Panc1 (cell line): ENCODE data around the gene STPG4. TPM values are rescaled to one million over a fixed set of nuclear protein-coding genes. Genes with fewer than 3 reads are reported as not detected.

ENCODE experiments used
- ATAC-seq: fragments of 200-7000 bp; cut with Tn5 transposase; 2 replicates; pipeline ENCODE4 v1.9.1; 2020; ENCODE audit warnings: mild to moderate bottlenecking, moderate library complexity
- BruUV-seq: library from RNA; stranded (reverse); fragments of 400-500 nt; replicated peaks from 2 replicates; lab custom pipeline; 2021; lab: Mats Ljungman, UMichigan
- CTCF ChIA-PET: fragments of 300-600 bp; sonication (Branson Sonifier 250); formaldehyde crosslinking; loops from one replicate; lab custom pipeline; 2022; ENCODE audit warnings: antibody characterized with exemption; lab: Charles Lee
- POLR2A ChIA-PET: fragments of 300-600 bp; sonication (Branson Sonifier 250); formaldehyde crosslinking; loops from one replicate; lab custom pipeline; 2022; ENCODE audit warnings: antibody characterized with exemption; lab: Charles Lee
- DNase-seq: peaks from one replicate; pipeline ENCODE4 v3.0.0-alpha.2; 2010; ENCODE audit warnings: low read depth, low spot score
- H3K27ac ChIP-seq: 2 replicates; pipeline ENCODE4 v1.5.1; 2011; ENCODE audit warnings: mild to moderate bottlenecking, low read length, inconsistent platforms
- H3K27me3 ChIP-seq: fragments of 200-500 bp; sonication (Bioruptor generic); 2 replicates; pipeline ENCODE4 v1.6.0; 2014; ENCODE audit warnings: low read length, inconsistent platforms; ENCODE audit not compliant: control insufficient read depth, insufficient read depth
- H3K36me3 ChIP-seq: fragments of 200-500 bp; sonication (Bioruptor generic); 2 replicates; pipeline ENCODE4 v1.5.1; 2014; ENCODE audit warnings: inconsistent platforms, mild to moderate bottlenecking, low read length, moderate library complexity; ENCODE audit not compliant: control insufficient read depth, insufficient read depth
- H3K4me1 ChIP-seq: 2 replicates; pipeline ENCODE4 v1.5.1; 2011; ENCODE audit warnings: inconsistent platforms, mild to moderate bottlenecking, low read length, moderate library complexity; ENCODE audit not compliant: control insufficient read depth, insufficient read depth
- H3K4me3 ChIP-seq, 2 experiments: 2 replicates each; pipeline ENCODE4 v1.5.1; 2011 to 2012; ENCODE audit warnings: low read depth in 2 of 2, low read length in 2 of 2, mild to moderate bottlenecking in 2 of 2, inconsistent platforms in 1 of 2, moderate library complexity in 1 of 2
- H3K9me3 ChIP-seq: fragments of 200-500 bp; sonication (Bioruptor generic); 2 replicates; pipeline ENCODE4 v1.5.1; 2014; ENCODE audit warnings: low read depth, mild to moderate bottlenecking, inconsistent platforms, low read length, moderate library complexity; ENCODE audit not compliant: control insufficient read depth, insufficient read depth
- CTCF ChIP-seq: fragments of 450-650 bp; IDR thresholded peaks from 2 replicates; pipeline ENCODE4 v1.5.1; 2017; ENCODE audit warnings: mild to moderate bottlenecking
- POLR2AphosphoS5 ChIP-seq: IDR thresholded peaks from 2 replicates; pipeline ENCODE4 v1.6.1; 2012; ENCODE audit warnings: mild to moderate bottlenecking, low read depth, low read length, moderate library complexity
- SIN3A ChIP-seq: IDR thresholded peaks from 2 replicates; pipeline ENCODE4 v1.6.1; 2012; ENCODE audit warnings: low read depth, mild to moderate bottlenecking, low read length, moderate library complexity, borderline replicate concordance; ENCODE audit not compliant: insufficient read depth
- TCF7L2 ChIP-seq: IDR thresholded peaks from 2 replicates; pipeline ENCODE4 v1.6.1; 2011; ENCODE audit warnings: mild to moderate bottlenecking, low read depth, low read length, inconsistent platforms
- in situ Hi-C: cut with HindIII; loops from 2 replicates; pipeline ENCODE4 v1.10.0; 2016; ENCODE audit warnings: low sequenced_read_pairs, low pct_unique_long_range_greater_than_20kb
- intact Hi-C: fragments of 100-400 bp; cut with micrococcal nuclease; formaldehyde crosslinking; loops from one replicate; pipeline ENCODE4 v1.10.0; 2022; ENCODE audit not compliant: unreplicated experiment
- total RNA-seq: library from RNA; stranded (reverse); gene quantifications from one replicate; pipeline ENCODE4 v1.2.1, GENCODE V29; 2021; ENCODE audit not compliant: unreplicated experiment
- TF ChIP-seq, protein P1 (sequence below), 2 experiments: IDR thresholded peaks; 2 replicates each; pipeline ENCODE4 v1.6.1; 2011 to 2012; ENCODE audit warnings: low read depth in 2 of 2, control low read depth in 1 of 2, low read length in 1 of 2, mild to moderate bottlenecking in 1 of 2, moderate library complexity in 1 of 2; ENCODE audit not compliant: insufficient read depth in 1 of 2

The STPG4 gene
- total RNA-seq, 1 experiment from 2014 or later = 0.36 TPM

DNA sequence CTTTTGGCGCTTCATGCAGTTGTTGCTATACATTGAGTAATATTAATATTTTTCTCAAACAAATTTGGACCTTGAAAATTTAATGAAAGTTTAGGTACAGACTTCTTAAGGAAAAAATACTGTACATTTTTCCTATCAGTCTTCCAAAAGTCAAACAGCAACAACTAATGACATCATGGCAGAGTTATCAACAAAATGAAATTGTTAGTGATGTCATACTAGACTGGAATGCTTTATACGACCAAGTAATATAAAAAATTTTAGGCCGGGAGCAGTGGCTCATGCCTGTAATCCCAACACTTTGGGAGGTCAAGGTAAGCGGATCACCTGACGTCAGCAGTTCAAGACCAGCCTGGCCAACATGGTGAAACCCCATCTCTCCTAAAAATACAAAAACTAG lies 12.0 kb upstream of the STPG4 start:
- no TSS peak for BruUV-seq
- CTCF ChIA-PET = no interaction called here
- Histone ChIP-seq H3K4me3 (no peak overlapping the region), H3K36me3 (peaks cover 66% of the 10 kb centered on the region), H3K4me1 (peaks cover 44% of the 10 kb centered on the region), H3K27ac (no peak overlapping the region), H3K27me3 (no peaks in the 10 kb centered on the region), H3K9me3 (no peaks in the 10 kb centered on the region)
- ATAC-seq = no peak
- intact Hi-C loops (no loop called here), in situ Hi-C loops (no loop called here)
- no peak for DNase-seq
- no peak for TF ChIP-seq POLR2AphosphoS5
- no peak for TF ChIP-seq TCF7L2
- no peak for TF ChIP-seq CTCF
- no peak for TF ChIP-seq SIN3A
- TF ChIP-seq, protein P1, sequence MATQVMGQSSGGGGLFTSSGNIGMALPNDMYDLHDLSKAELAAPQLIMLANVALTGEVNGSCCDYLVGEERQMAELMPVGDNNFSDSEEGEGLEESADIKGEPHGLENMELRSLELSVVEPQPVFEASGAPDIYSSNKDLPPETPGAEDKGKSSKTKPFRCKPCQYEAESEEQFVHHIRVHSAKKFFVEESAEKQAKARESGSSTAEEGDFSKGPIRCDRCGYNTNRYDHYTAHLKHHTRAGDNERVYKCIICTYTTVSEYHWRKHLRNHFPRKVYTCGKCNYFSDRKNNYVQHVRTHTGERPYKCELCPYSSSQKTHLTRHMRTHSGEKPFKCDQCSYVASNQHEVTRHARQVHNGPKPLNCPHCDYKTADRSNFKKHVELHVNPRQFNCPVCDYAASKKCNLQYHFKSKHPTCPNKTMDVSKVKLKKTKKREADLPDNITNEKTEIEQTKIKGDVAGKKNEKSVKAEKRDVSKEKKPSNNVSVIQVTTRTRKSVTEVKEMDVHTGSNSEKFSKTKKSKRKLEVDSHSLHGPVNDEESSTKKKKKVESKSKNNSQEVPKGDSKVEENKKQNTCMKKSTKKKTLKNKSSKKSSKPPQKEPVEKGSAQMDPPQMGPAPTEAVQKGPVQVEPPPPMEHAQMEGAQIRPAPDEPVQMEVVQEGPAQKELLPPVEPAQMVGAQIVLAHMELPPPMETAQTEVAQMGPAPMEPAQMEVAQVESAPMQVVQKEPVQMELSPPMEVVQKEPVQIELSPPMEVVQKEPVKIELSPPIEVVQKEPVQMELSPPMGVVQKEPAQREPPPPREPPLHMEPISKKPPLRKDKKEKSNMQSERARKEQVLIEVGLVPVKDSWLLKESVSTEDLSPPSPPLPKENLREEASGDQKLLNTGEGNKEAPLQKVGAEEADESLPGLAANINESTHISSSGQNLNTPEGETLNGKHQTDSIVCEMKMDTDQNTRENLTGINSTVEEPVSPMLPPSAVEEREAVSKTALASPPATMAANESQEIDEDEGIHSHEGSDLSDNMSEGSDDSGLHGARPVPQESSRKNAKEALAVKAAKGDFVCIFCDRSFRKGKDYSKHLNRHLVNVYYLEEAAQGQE (IDR thresholded peaks at IDR 0.05; ENCODE audit: insufficient read depth in 1 of 2, low read depth in 2 of 2, low read length in 1 of 2) = no peak
- POLR2A ChIA-PET = interaction anchor here (0.6 kb wide), 2 partner anchors 301 to 505 kb away, joined by 8 to 11 read pairs; no protein-coding TSS in a partner anchor

- TF ChIP-seq TCF7L2 (no peak), POLR2AphosphoS5 (peak; percentile 38; the same call in 1 of the 2 replicates)
- H3K27ac ChIP-seq = no peak overlapping the region
- no peak overlapping the region for H3K4me3 ChIP-seq
- DNase-seq (no peak), ATAC-seq (0 out of 2 replicates have a peak, but pooled peaks have one; percentile 5)
- intact Hi-C loops (no loop called here), in situ Hi-C loops (no loop called here)
- H3K4me1 ChIP-seq = peaks cover 27% of the 10 kb centered on the region
- H3K27me3 ChIP-seq = no peaks in the 10 kb centered on the region
- peaks cover 70% of the 10 kb centered on the region for H3K36me3 ChIP-seq
- ChIA-PET POLR2A (no interaction called here), CTCF (interaction anchor here (0.7 kb wide), 1 partner anchor 29 kb away, joined by 4 read pairs; no protein-coding TSS in a partner anchor)
- TSS peak; percentile 20 for BruUV-seq
- no peaks in the 10 kb centered on the region for H3K9me3 ChIP-seq
These were observed 10.0 kb upstream of the STPG4 start for GRCh38 chr2:47165001-47165555.

DNA sequence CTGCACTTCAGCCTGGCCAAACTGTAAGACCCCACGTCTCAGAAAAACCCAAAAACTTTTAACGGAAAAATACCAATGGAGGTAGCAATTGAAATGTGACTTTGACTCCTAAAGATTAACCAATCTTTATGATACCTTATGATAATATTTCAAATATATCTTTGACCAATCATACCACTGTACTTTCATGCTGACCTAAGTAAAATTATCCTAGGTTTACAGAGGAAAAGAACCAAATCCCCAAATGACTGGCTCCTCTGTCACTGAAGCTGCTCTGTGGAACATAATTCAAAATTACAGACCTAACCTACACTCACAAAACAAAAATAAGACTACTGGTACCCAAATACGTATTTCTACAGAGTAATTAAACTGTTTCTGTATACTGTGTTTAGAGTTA lies 7.7 kb upstream of the STPG4 start:
- in situ Hi-C loops = no loop called here

More for the DNA sequence above, 7.7 kb upstream of the STPG4 start:
- intact Hi-C loops = no loop called here
- ATAC-seq (peak; percentile 13; the same call in 1 of the 2 replicates), DNase-seq (no peak)
- H3K27ac ChIP-seq = no peak overlapping the region
- ChIA-PET CTCF (no interaction called here), POLR2A (interaction anchor here (0.6 to 1.0 kb wide), 2 partner anchors 10 to 172 kb away, joined by 3 to 11 read pairs; no protein-coding TSS in a partner anchor)
- no TSS peak for BruUV-seq
- H3K27me3 ChIP-seq = no peaks in the 10 kb centered on the region
- no peak overlapping the region for H3K4me3 ChIP-seq
- H3K9me3 ChIP-seq = no peaks in the 10 kb centered on the region
- peaks cover 16% of the 10 kb centered on the region for H3K4me1 ChIP-seq
- H3K36me3 ChIP-seq = peaks cover 78% of the 10 kb centered on the region
- TF ChIP-seq, protein P1 (IDR thresholded peaks at IDR 0.05; ENCODE audit: insufficient read depth in 1 of 2, low read depth in 2 of 2, low read length in 1 of 2) = no peak
- no peak for TF ChIP-seq TCF7L2
- TF ChIP-seq CTCF = no peak
- TF ChIP-seq POLR2AphosphoS5 = no peak
- TF ChIP-seq SIN3A = no peak
